ENCODE data around the gene PTPN12. TPM values are rescaled to one million over a fixed set of nuclear protein-coding genes. Genes with fewer than 3 reads are reported as not detected.
A peak's percentile ranks its signal among the peaks of the same experiment; 100 is the strongest.

The PTPN12 gene
- total and polyA plus RNA-seq, 2 donors (not counting 1 experiment from before 2014, with no cell fraction given) = 42.3 to 47.8 TPM

DNA sequence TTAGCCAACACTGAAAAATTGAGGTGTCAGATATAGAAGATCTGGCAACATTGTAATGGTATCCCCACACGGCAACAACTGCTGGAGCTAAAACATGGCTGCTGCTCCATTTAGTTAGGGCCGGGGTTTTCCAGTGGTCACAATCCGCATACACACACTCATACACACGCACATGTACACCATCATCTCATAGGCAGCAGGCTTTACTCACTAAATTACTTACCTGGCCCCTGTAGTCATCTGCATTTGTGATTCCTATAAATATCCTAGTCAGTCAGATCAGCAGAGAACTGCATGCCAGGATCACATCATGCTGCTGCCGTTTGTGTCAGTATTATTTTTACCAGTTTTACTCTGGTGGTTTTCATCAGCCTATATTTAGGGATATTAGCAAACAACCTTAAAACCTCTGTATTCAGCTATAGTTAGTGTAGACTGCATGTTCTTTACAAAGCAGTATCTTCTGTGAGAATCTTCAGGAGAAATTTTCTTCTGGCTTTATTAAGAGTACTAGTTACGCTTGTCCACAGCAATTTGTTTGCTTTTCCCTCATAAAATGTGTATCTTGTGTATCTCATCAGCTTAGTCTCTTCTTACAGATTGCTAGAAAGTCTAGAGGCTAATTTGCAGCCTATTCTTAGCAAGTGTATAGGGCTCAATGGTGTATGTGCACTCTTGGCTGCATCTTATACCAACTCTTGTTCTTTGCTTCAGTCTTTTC, 38.3 kb upstream of the PTPN12 start:
- no peak for DNase-seq (ENCODE audit: low read depth in 2 of 2)
- H2AFZ ChIP-seq (ENCODE audit: low read length) = no peak overlapping the region
- no peaks in the 10 kb centered on the region for H4K20me1 ChIP-seq (ENCODE audit: control insufficient read depth, extremely low read depth, insufficient read depth, low read length)
- H3K9ac ChIP-seq (ENCODE audit: insufficient read depth, low read length) = no peak overlapping the region
- no peaks in the 10 kb centered on the region for H3K36me3 ChIP-seq (ENCODE audit: control insufficient read depth, insufficient read depth, low read length)
- TF ChIP-seq CTCF (conservative IDR thresholded peaks at IDR 0.05 in 1 of 2, IDR thresholded peaks at IDR 0.05 in 1 of 2; ENCODE audit: low read depth in 1 of 2, low read length in 2 of 2) (no peak), EZH2 (IDR thresholded peaks at IDR 0.05; ENCODE audit: low read length, missing control alignments) (no peak)
- no peak overlapping the region for H3K4me3 ChIP-seq (replicated peaks in 1 of 4; ENCODE audit: control extremely low read depth in 1 of 4, insufficient read depth in 1 of 4, low read depth in 3 of 4, low read length in 4 of 4)
- H3K9me3 ChIP-seq (ENCODE audit: control insufficient read depth, insufficient read depth, low read depth, low read length) = no peaks in the 10 kb centered on the region
- no peaks in the 10 kb centered on the region for H3K4me1 ChIP-seq (ENCODE audit: control insufficient read depth, extremely low read depth, insufficient read depth, low read length)
- no peak overlapping the region for H3K4me2 ChIP-seq (ENCODE audit: extremely low read depth, insufficient read depth, low read length)
- H3K79me2 ChIP-seq (ENCODE audit: control insufficient read depth, insufficient read depth, low read length) = no peaks in the 10 kb centered on the region
- H3K27me3 ChIP-seq (ENCODE audit: control insufficient read depth, insufficient read depth, low read length) = no peaks in the 10 kb centered on the region
- H3K27ac ChIP-seq (ENCODE audit: insufficient read depth, low read length) = no peak overlapping the region

GRCh38 chr7:77501192-77501515, 35.9 kb upstream of the PTPN12 start:
- H4K20me1 ChIP-seq (ENCODE audit: control insufficient read depth, extremely low read depth, insufficient read depth, low read length) = no peaks in the 10 kb centered on the region
- no peak overlapping the region for H3K9ac ChIP-seq (ENCODE audit: insufficient read depth, low read length)
- H3K36me3 ChIP-seq (ENCODE audit: control insufficient read depth, insufficient read depth, low read length) = no peaks in the 10 kb centered on the region
- no peaks in the 10 kb centered on the region for H3K9me3 ChIP-seq (ENCODE audit: control insufficient read depth, insufficient read depth, low read depth, low read length)
- TF ChIP-seq CTCF (conservative IDR thresholded peaks at IDR 0.05 in 1 of 2, IDR thresholded peaks at IDR 0.05 in 1 of 2; ENCODE audit: low read depth in 1 of 2, low read length in 2 of 2) (no peak), EZH2 (IDR thresholded peaks at IDR 0.05; ENCODE audit: low read length, missing control alignments) (no peak)
- H3K27ac ChIP-seq (ENCODE audit: insufficient read depth, low read length) = no peak overlapping the region
- no peak for DNase-seq (ENCODE audit: low read depth in 2 of 2)
- no peak overlapping the region for H3K4me3 ChIP-seq (replicated peaks in 1 of 4; ENCODE audit: control extremely low read depth in 1 of 4, insufficient read depth in 1 of 4, low read depth in 3 of 4, low read length in 4 of 4)
- no peaks in the 10 kb centered on the region for H3K79me2 ChIP-seq (ENCODE audit: control insufficient read depth, insufficient read depth, low read length)
- H3K4me2 ChIP-seq (ENCODE audit: extremely low read depth, insufficient read depth, low read length) = no peak overlapping the region
- H3K27me3 ChIP-seq (ENCODE audit: control insufficient read depth, insufficient read depth, low read length) = no peaks in the 10 kb centered on the region
- peak overlapping the region; percentile 65 for H2AFZ ChIP-seq (ENCODE audit: low read length)
- H3K4me1 ChIP-seq (ENCODE audit: control insufficient read depth, extremely low read depth, insufficient read depth, low read length) = no peaks in the 10 kb centered on the region

GRCh38 chr7:77504951-77505350, 32.1 kb upstream of the PTPN12 start:
- H4K20me1 ChIP-seq (ENCODE audit: control insufficient read depth, extremely low read depth, insufficient read depth, low read length) = no peaks in the 10 kb centered on the region
- no peak overlapping the region for H2AFZ ChIP-seq (ENCODE audit: low read length)
- no peak for DNase-seq (ENCODE audit: low read depth in 2 of 2)
- H3K4me3 ChIP-seq (replicated peaks in 1 of 4; ENCODE audit: control extremely low read depth in 1 of 4, insufficient read depth in 1 of 4, low read depth in 3 of 4, low read length in 4 of 4) = no peak overlapping the region
- H3K36me3 ChIP-seq (ENCODE audit: control insufficient read depth, insufficient read depth, low read length) = no peaks in the 10 kb centered on the region
- no peaks in the 10 kb centered on the region for H3K27me3 ChIP-seq (ENCODE audit: control insufficient read depth, insufficient read depth, low read length)
- no peak overlapping the region for H3K9ac ChIP-seq (ENCODE audit: insufficient read depth, low read length)
- no peaks in the 10 kb centered on the region for H3K9me3 ChIP-seq (ENCODE audit: control insufficient read depth, insufficient read depth, low read depth, low read length)
- no peaks in the 10 kb centered on the region for H3K4me1 ChIP-seq (ENCODE audit: control insufficient read depth, extremely low read depth, insufficient read depth, low read length)
- no peaks in the 10 kb centered on the region for H3K79me2 ChIP-seq (ENCODE audit: control insufficient read depth, insufficient read depth, low read length)
- no peak for TF ChIP-seq EZH2 (IDR thresholded peaks at IDR 0.05; ENCODE audit: low read length, missing control alignments)
- no peak for TF ChIP-seq CTCF (conservative IDR thresholded peaks at IDR 0.05 in 1 of 2, IDR thresholded peaks at IDR 0.05 in 1 of 2; ENCODE audit: low read depth in 1 of 2, low read length in 2 of 2)
- H3K4me2 ChIP-seq (ENCODE audit: extremely low read depth, insufficient read depth, low read length) = no peak overlapping the region
- H3K27ac ChIP-seq (ENCODE audit: insufficient read depth, low read length) = no peak overlapping the region
